K562 (cell line): ENCODE results near the gene PRM2. TPM values are rescaled to one million over a fixed set of nuclear protein-coding genes. Genes with fewer than 3 reads are reported as not detected.

Experiments used
- ETV6 ChIP-seq, 3 experiments: fragments of 150-350 bp in 1 of 3; sonication (generic) in 1 of 3; formaldehyde crosslinking in 1 of 3; IDR thresholded peaks; 2 replicates each; pipeline versions ENCODE4 v1.6.1 to v1.8.0; 2014 to 2022; ENCODE audit warnings: borderline replicate concordance in 2 of 3, low read depth in 2 of 3, antibody characterized with exemption in 1 of 3, low read length in 1 of 3, mild to moderate bottlenecking in 1 of 3, missing genetic modification reagents in 1 of 3
- ID3 ChIP-seq, 2 experiments: fragments of 250-450 bp in 1 of 2; fragments of 450-650 bp in 1 of 2; sonication (Bioruptor Pico) in 1 of 2; IDR thresholded peaks; 2 replicates each; pipeline versions ENCODE4 v1.6.1 to v1.8.0; 2016 to 2021; ENCODE audit warnings: mild to moderate bottlenecking in 2 of 2, moderate library complexity in 2 of 2, missing compliant biosample characterization in 1 of 2, missing genetic modification characterization in 1 of 2
- MLLT1 ChIP-seq, 2 experiments: fragments of 450-650 bp; IDR thresholded peaks; 2 replicates each; pipeline ENCODE4 v1.6.1; 2016
- MXD1 ChIP-seq: fragments of 250-450 bp; sonication (Bioruptor Pico); IDR thresholded peaks from 2 replicates; pipeline ENCODE4 v1.8.0; 2021; ENCODE audit warnings: borderline replicate concordance, mild to moderate bottlenecking, moderate library complexity; ENCODE audit not compliant: poor library complexity, severe bottlenecking
- NEUROD1 ChIP-seq: fragments of 150-350 bp; IDR thresholded peaks from 2 replicates; pipeline ENCODE4 v1.6.1; 2014; ENCODE audit warnings: borderline replicate concordance, low read length, low read depth; ENCODE audit not compliant: partially characterized antibody
- polyA plus RNA-seq, 8 experiments: library from polyadenylated mRNA; depleted of rRNA in 4 of 8; stranded (reverse) in 5 of 8; unstranded in 3 of 8; fragments of >200 nt; fragmentation: Nextera tagmentation in 2 of 8; fragmentation: Illumina TruSeq in 1 of 8; extraction: Ambion mirVana in 2 of 8; extraction: Trizol in 1 of 8; gene quantifications; 2 replicates each; pipeline versions ENCODE4 v1.2.1 to v1.2.3, GENCODE V29; 2011 to 2014; ENCODE audit warnings: inconsistent platforms in 1 of 8, missing spikeins in 1 of 8
- total RNA-seq, 7 experiments: library from RNA; depleted of rRNA in 6 of 7; stranded (reverse); fragments of >200 nt in 6 of 7; fragmentation: Illumina TruSeq in 2 of 7; extraction: Trizol in 2 of 7; gene quantifications; 2 replicates each; pipeline versions ENCODE4 v1.2.1 to v1.2.3, GENCODE V29; 2011 to 2021; ENCODE audit warnings: low replicate concordance in 1 of 7
- TF ChIP-seq, protein P1 (sequence below): fragments of 450-650 bp; IDR thresholded peaks from 2 replicates; pipeline ENCODE4 v1.6.1; 2016; ENCODE audit warnings: mild to moderate bottlenecking, moderate library complexity
- TF ChIP-seq, protein P2 (sequence below): IDR thresholded peaks from 2 replicates; pipeline ENCODE4 v1.6.1; 2012; ENCODE audit warnings: low read depth, low read length, improper control_type of control experiment, borderline replicate concordance

Gene PRM2
- total and polyA plus RNA-seq, 9 of the 15 experiments (the other 6 are each of a cell fraction or from before 2014, with no cell fraction given), result not detected

DNA sequence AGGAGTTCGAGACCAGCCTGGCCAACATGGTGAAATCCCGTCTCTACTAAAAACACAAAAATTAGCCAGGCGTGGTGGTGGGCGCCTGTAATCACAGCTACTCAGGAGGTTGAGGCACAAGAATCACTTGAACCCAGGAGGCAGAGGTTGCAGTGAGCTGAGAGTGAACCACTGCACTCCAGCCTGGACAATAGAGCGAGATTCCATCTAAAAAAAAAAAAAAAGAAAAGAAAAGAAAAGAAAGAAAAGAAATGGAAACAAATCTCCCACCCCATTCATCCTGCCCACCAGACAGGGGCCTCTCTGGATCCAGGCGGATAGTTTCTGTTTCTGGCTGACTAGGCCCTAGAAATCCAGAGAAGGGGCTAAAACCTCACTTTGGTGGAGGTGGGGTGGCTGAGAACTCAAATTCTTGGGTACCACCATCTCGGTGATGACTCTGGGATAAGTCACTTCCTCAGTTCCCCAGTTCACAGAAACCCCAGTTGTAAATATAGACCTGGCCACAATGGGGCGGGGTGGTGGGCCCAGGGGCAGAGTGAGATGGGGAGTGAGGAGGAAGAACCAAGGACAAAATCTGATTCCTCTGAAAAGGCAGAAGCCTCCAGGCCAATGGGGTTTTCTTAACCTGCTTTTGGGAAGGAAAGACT, 42.4 kb downstream of the PRM2 start (continued):
- TF ChIP-seq, protein P1, sequence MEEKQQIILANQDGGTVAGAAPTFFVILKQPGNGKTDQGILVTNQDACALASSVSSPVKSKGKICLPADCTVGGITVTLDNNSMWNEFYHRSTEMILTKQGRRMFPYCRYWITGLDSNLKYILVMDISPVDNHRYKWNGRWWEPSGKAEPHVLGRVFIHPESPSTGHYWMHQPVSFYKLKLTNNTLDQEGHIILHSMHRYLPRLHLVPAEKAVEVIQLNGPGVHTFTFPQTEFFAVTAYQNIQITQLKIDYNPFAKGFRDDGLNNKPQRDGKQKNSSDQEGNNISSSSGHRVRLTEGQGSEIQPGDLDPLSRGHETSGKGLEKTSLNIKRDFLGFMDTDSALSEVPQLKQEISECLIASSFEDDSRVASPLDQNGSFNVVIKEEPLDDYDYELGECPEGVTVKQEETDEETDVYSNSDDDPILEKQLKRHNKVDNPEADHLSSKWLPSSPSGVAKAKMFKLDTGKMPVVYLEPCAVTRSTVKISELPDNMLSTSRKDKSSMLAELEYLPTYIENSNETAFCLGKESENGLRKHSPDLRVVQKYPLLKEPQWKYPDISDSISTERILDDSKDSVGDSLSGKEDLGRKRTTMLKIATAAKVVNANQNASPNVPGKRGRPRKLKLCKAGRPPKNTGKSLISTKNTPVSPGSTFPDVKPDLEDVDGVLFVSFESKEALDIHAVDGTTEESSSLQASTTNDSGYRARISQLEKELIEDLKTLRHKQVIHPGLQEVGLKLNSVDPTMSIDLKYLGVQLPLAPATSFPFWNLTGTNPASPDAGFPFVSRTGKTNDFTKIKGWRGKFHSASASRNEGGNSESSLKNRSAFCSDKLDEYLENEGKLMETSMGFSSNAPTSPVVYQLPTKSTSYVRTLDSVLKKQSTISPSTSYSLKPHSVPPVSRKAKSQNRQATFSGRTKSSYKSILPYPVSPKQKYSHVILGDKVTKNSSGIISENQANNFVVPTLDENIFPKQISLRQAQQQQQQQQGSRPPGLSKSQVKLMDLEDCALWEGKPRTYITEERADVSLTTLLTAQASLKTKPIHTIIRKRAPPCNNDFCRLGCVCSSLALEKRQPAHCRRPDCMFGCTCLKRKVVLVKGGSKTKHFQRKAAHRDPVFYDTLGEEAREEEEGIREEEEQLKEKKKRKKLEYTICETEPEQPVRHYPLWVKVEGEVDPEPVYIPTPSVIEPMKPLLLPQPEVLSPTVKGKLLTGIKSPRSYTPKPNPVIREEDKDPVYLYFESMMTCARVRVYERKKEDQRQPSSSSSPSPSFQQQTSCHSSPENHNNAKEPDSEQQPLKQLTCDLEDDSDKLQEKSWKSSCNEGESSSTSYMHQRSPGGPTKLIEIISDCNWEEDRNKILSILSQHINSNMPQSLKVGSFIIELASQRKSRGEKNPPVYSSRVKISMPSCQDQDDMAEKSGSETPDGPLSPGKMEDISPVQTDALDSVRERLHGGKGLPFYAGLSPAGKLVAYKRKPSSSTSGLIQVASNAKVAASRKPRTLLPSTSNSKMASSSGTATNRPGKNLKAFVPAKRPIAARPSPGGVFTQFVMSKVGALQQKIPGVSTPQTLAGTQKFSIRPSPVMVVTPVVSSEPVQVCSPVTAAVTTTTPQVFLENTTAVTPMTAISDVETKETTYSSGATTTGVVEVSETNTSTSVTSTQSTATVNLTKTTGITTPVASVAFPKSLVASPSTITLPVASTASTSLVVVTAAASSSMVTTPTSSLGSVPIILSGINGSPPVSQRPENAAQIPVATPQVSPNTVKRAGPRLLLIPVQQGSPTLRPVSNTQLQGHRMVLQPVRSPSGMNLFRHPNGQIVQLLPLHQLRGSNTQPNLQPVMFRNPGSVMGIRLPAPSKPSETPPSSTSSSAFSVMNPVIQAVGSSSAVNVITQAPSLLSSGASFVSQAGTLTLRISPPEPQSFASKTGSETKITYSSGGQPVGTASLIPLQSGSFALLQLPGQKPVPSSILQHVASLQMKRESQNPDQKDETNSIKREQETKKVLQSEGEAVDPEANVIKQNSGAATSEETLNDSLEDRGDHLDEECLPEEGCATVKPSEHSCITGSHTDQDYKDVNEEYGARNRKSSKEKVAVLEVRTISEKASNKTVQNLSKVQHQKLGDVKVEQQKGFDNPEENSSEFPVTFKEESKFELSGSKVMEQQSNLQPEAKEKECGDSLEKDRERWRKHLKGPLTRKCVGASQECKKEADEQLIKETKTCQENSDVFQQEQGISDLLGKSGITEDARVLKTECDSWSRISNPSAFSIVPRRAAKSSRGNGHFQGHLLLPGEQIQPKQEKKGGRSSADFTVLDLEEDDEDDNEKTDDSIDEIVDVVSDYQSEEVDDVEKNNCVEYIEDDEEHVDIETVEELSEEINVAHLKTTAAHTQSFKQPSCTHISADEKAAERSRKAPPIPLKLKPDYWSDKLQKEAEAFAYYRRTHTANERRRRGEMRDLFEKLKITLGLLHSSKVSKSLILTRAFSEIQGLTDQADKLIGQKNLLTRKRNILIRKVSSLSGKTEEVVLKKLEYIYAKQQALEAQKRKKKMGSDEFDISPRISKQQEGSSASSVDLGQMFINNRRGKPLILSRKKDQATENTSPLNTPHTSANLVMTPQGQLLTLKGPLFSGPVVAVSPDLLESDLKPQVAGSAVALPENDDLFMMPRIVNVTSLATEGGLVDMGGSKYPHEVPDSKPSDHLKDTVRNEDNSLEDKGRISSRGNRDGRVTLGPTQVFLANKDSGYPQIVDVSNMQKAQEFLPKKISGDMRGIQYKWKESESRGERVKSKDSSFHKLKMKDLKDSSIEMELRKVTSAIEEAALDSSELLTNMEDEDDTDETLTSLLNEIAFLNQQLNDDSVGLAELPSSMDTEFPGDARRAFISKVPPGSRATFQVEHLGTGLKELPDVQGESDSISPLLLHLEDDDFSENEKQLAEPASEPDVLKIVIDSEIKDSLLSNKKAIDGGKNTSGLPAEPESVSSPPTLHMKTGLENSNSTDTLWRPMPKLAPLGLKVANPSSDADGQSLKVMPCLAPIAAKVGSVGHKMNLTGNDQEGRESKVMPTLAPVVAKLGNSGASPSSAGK, result no peak
- TF ChIP-seq ETV6 (IDR thresholded peaks at IDR 0.05; ENCODE audit: borderline replicate concordance in 1 of 2, low read depth in 2 of 2, low read length in 1 of 2) (no peak), ETV6 (CRISPR knock-in tag; IDR thresholded peaks at IDR 0.05; ENCODE audit: borderline replicate concordance) (no peak), NEUROD1 (no peak), MLLT1 (IDR thresholded peaks at IDR 0.05) (peak in 1 of 2 experiments; percentile 46; a peak in 1 of 4 replicates), ID3 (CRISPR knock-in tag; IDR thresholded peaks at IDR 0.05) (no peak), ID3 (tag; IDR thresholded peaks at IDR 0.05) (no peak), MXD1 (CRISPR knock-in tag) (no peak)
- TF ChIP-seq, protein P2, sequence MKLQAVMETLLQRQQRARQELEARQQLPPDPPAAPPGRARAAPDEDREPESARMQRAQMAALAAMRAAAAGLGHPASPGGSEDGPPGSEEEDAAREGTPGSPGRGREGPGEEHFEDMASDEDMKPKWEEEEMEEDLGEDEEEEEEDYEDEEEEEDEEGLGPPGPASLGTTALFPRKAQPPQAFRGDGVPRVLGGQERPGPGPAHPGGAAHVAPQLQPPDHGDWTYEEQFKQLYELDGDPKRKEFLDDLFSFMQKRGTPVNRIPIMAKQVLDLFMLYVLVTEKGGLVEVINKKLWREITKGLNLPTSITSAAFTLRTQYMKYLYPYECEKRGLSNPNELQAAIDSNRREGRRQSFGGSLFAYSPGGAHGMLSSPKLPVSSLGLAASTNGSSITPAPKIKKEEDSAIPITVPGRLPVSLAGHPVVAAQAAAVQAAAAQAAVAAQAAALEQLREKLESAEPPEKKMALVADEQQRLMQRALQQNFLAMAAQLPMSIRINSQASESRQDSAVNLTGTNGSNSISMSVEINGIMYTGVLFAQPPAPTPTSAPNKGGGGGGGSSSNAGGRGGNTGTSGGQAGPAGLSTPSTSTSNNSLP, result no peak
